ENCODE data around the gene PTPRT. TPM values are rescaled to one million over a fixed set of nuclear protein-coding genes. Genes with fewer than 3 reads are reported as not detected.

The PTPRT gene
- total RNA-seq, 2 donors from 2014 or later, result not detected

GRCh38 chr20:42524058-42524457, 665.6 kb downstream of the PTPRT start:
- no peak overlapping the region for H3K4me3 Mint-ChIP-seq
- H3K27ac Mint-ChIP-seq, result no peak overlapping the region
- H3K9me3 Mint-ChIP-seq, result peaks cover 8% of the 10 kb centered on the region
- no peaks in the 10 kb centered on the region for H3K4me1 Mint-ChIP-seq
- ATAC-seq (replicated peaks), result no peak
- no peaks in the 10 kb centered on the region for H3K27me3 Mint-ChIP-seq
- no peaks in the 10 kb centered on the region for H3K36me3 Mint-ChIP-seq (ENCODE audit: low read depth)

DNA sequence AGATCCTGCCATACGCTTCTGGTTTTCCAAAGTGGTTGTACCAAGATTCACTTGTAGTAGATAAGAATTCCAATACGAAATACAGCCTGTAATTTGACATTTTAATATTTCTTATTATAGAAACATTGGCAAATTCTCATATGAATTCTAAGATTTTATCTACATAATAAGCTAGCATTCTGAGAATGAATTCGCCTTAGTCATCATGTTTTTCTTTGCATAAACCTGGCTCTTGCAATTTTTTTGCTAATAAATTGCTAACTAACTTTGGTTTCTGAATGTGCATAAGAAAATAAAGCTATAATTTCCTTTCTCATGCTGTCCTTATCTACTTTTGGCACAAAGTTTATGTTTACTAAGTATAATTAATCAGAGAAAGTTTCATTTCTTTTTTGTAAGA, 673.0 kb downstream of the PTPRT start:
- Mint-ChIP-seq H3K4me1 (no peaks in the 10 kb centered on the region), H3K9me3 (no peaks in the 10 kb centered on the region), H3K4me3 (no peak overlapping the region), H3K36me3 (ENCODE audit: low read depth) (no peaks in the 10 kb centered on the region), H3K27me3 (no peaks in the 10 kb centered on the region), H3K27ac (no peak overlapping the region)
- ATAC-seq (replicated peaks), result no peak

DNA sequence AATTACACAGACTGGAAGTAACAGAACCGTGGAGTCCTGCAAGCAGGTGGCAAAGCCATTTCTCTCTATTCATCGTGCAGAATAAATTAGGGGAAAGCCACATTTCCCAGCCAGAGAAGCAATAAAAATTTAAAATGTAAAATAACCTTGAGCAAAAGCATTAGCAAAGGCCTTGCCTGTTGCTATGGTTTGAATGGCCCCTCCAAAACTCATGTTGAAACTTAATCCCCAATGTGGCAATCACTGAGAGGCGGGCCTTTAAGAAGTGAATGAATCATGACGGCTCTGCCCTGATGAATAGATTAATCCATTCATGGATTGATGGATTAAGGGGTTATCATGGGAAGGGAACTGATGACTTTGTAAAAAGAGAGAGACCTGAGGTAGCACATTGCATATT, 679.0 kb downstream of the PTPRT start:
- no peaks in the 10 kb centered on the region for H3K27me3 Mint-ChIP-seq
- H3K9me3 Mint-ChIP-seq, result peaks cover 3% of the 10 kb centered on the region
- no peak overlapping the region for H3K4me3 Mint-ChIP-seq
- H3K27ac Mint-ChIP-seq, result no peak overlapping the region
- ATAC-seq (replicated peaks), result no peak
- H3K4me1 Mint-ChIP-seq, result no peaks in the 10 kb centered on the region
- no peaks in the 10 kb centered on the region for H3K36me3 Mint-ChIP-seq (ENCODE audit: low read depth)

DNA sequence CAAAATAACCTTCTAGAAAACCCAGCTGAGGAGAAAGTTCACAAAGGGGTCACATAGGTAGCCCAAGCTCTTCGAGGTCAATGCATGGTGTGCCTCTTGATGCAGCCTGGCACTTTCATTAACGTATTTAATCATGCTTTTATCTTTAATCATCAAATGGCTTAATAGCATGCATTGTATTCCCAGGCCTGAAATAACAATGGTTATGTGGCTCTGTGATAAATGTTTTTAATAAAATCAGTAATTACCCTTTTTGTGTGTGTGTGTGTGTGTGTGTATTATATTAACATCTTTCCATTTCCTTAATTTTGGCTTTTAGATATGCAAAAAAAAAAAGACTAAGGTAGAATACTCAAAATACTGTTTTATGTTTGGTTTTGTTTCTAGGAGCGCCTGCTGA, 681.8 kb downstream of the PTPRT start:
- H3K9me3 Mint-ChIP-seq, result peaks cover 3% of the 10 kb centered on the region
- no peak overlapping the region for H3K4me3 Mint-ChIP-seq
- no peak overlapping the region for H3K27ac Mint-ChIP-seq
- no peaks in the 10 kb centered on the region for H3K27me3 Mint-ChIP-seq
- ATAC-seq (replicated peaks), result no peak
- no peaks in the 10 kb centered on the region for H3K4me1 Mint-ChIP-seq
- H3K36me3 Mint-ChIP-seq (ENCODE audit: low read depth), result no peaks in the 10 kb centered on the region

GRCh38 chr20:42506397-42506796, 683.3 kb downstream of the PTPRT start:
- Mint-ChIP-seq H3K4me3 (no peak overlapping the region), H3K4me1 (no peaks in the 10 kb centered on the region), H3K27me3 (no peaks in the 10 kb centered on the region), H3K9me3 (peaks cover 3% of the 10 kb centered on the region), H3K27ac (no peak overlapping the region), H3K36me3 (ENCODE audit: low read depth) (no peaks in the 10 kb centered on the region)
- no peak for ATAC-seq (replicated peaks)

- Mint-ChIP-seq H3K27me3 (no peaks in the 10 kb centered on the region), H3K4me3 (no peak overlapping the region), H3K27ac (no peak overlapping the region), H3K36me3 (ENCODE audit: low read depth) (no peaks in the 10 kb centered on the region), H3K4me1 (no peaks in the 10 kb centered on the region), H3K9me3 (peaks cover 6% of the 10 kb centered on the region)
- ATAC-seq (replicated peaks), result no peak
Measured at GRCh38 chr20:42502591-42502990, 687.1 kb downstream of the PTPRT start.

GRCh38 chr20:42496595-42496994, 693.1 kb downstream of the PTPRT start:
- no peak overlapping the region for H3K27ac Mint-ChIP-seq
- ATAC-seq (replicated peaks), result no peak
- H3K27me3 Mint-ChIP-seq, result no peaks in the 10 kb centered on the region
- H3K9me3 Mint-ChIP-seq, result peaks cover 14% of the 10 kb centered on the region
- no peaks in the 10 kb centered on the region for H3K36me3 Mint-ChIP-seq (ENCODE audit: low read depth)
- H3K4me3 Mint-ChIP-seq, result no peak overlapping the region
- no peaks in the 10 kb centered on the region for H3K4me1 Mint-ChIP-seq

GRCh38 chr20:42494290-42494689, 695.4 kb downstream of the PTPRT start:
- ATAC-seq (replicated peaks), result no peak
- Mint-ChIP-seq H3K27ac (no peak overlapping the region), H3K27me3 (no peaks in the 10 kb centered on the region), H3K4me1 (no peaks in the 10 kb centered on the region), H3K9me3 (peaks cover 14% of the 10 kb centered on the region), H3K4me3 (no peak overlapping the region), H3K36me3 (ENCODE audit: low read depth) (no peaks in the 10 kb centered on the region)

DNA sequence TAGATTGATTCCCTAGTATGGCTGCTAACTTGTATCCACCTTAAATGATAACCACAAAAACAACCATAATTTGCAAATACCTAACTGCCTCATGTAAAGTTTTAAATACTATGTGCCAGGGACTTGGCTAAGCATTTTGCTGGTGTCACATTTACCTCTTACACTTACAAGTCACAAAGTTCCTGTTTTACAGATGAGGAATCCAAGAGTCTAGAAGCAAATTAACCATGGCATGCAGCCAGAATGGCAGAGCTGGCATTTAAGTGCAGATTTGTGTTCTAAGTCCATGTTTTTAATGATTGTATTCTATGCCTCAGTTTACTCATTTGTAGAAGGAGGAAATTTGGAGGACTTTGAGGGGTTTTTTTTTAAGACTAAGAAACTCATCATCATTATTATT, 696.7 kb downstream of the PTPRT start:
- H3K4me3 Mint-ChIP-seq, result no peak overlapping the region
- peaks cover 9% of the 10 kb centered on the region for H3K9me3 Mint-ChIP-seq
- ATAC-seq (replicated peaks), result no peak
- H3K27ac Mint-ChIP-seq, result no peak overlapping the region
- no peaks in the 10 kb centered on the region for H3K36me3 Mint-ChIP-seq (ENCODE audit: low read depth)
- H3K27me3 Mint-ChIP-seq, result no peaks in the 10 kb centered on the region
- H3K4me1 Mint-ChIP-seq, result no peaks in the 10 kb centered on the region

GRCh38 chr20:42492290-42492689, 697.4 kb downstream of the PTPRT start:
- ATAC-seq (replicated peaks), result no peak
- no peaks in the 10 kb centered on the region for H3K27me3 Mint-ChIP-seq
- peaks cover 9% of the 10 kb centered on the region for H3K9me3 Mint-ChIP-seq
- H3K4me3 Mint-ChIP-seq, result no peak overlapping the region
- no peaks in the 10 kb centered on the region for H3K4me1 Mint-ChIP-seq
- H3K27ac Mint-ChIP-seq, result no peak overlapping the region
- no peaks in the 10 kb centered on the region for H3K36me3 Mint-ChIP-seq (ENCODE audit: low read depth)

DNA sequence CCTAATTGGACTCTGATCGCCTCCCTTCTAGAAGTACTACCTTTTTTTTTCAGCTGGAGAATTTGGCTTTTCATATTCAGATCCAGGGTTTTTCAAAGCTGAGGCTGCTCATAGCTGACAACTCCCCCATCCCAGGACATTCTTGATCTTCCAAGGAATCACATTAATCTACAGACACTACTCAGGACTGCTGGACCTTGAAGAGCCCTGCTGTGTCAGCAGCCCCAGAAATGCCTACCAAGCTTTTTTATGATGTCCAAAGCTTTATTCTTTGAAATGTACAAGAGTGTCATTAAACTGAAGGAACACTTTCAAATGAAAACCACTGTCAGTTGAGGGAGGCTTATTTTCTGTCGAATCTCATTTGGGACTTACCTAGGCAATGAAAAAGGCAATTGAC, 704.1 kb downstream of the PTPRT start:
- Mint-ChIP-seq H3K27me3 (no peaks in the 10 kb centered on the region), H3K4me3 (no peak overlapping the region), H3K9me3 (peaks cover 6% of the 10 kb centered on the region), H3K4me1 (no peaks in the 10 kb centered on the region), H3K36me3 (ENCODE audit: low read depth) (no peaks in the 10 kb centered on the region), H3K27ac (no peak overlapping the region)
- ATAC-seq (replicated peaks), result no peak

DNA sequence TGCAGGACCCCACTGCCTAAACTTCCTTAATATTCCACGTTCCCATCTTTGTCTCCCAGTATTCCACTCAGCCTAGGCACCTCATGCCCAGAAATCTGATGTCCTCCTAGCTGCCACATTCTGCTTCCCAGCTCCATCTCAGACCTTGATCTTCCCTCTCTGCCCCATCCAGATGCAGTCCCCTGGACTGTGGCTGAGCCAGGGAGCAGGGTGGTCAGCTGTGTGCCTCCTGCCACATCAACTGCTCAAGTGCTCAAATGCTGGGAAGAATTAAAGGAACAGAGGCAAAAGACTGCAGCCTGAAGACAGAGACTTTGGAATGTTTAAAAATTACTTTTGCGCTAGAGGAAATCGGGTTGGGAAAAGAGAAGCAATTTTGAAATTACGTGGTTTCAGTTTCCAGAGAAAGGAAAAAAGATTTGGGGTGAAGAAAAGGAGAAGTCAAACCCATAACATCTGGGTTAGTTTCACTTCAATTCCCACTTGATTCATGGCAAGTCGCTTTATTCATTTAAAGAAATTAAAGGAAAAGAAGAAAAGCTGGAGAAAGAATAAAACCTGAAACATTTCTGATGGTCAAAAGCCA, 704.8 kb downstream of the PTPRT start:
- Mint-ChIP-seq H3K27ac (no peak overlapping the region), H3K27me3 (no peaks in the 10 kb centered on the region), H3K36me3 (ENCODE audit: low read depth) (no peaks in the 10 kb centered on the region), H3K4me3 (no peak overlapping the region), H3K4me1 (no peaks in the 10 kb centered on the region), H3K9me3 (peaks cover 6% of the 10 kb centered on the region)
- no peak for ATAC-seq (replicated peaks)

GRCh38 chr20:42484335-42484734, 705.4 kb downstream of the PTPRT start:
- H3K27me3 Mint-ChIP-seq, result no peaks in the 10 kb centered on the region
- ATAC-seq (replicated peaks), result no peak
- H3K27ac Mint-ChIP-seq, result no peak overlapping the region
- no peaks in the 10 kb centered on the region for H3K36me3 Mint-ChIP-seq (ENCODE audit: low read depth)
- peaks cover 6% of the 10 kb centered on the region for H3K9me3 Mint-ChIP-seq
- no peak overlapping the region for H3K4me3 Mint-ChIP-seq
- H3K4me1 Mint-ChIP-seq, result no peaks in the 10 kb centered on the region

- ATAC-seq (replicated peaks), result no peak
- peaks cover 6% of the 10 kb centered on the region for H3K9me3 Mint-ChIP-seq
- H3K36me3 Mint-ChIP-seq (ENCODE audit: low read depth), result no peaks in the 10 kb centered on the region
- H3K27ac Mint-ChIP-seq, result no peak overlapping the region
- H3K4me3 Mint-ChIP-seq, result no peak overlapping the region
- no peaks in the 10 kb centered on the region for H3K4me1 Mint-ChIP-seq
- no peaks in the 10 kb centered on the region for H3K27me3 Mint-ChIP-seq
Measured at GRCh38 chr20:42483730-42484303, 705.9 kb downstream of the PTPRT start.

DNA sequence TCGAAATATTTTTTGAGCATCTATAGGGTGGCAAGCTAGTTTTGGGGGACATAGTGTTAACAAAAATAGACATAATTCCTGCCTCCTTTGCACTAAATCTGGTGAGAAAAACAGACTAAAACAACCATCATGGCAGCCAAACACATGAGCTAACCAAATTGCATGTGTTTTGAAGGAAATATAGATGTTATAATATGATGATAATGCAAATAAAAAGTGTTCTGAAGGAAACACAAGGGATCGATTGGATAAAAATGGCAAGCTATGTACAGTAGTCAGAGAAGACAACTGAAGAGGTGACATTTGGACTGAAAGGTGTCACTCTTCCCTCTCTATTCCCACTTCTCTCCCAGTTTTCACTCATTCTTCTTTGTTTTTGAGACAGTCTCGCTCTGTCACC, 706.9 kb downstream of the PTPRT start:
- ATAC-seq (replicated peaks), result no peak
- Mint-ChIP-seq H3K4me3 (no peak overlapping the region), H3K4me1 (no peaks in the 10 kb centered on the region)

GRCh38 chr20:42475773-42476172, 713.9 kb downstream of the PTPRT start:
- H3K36me3 Mint-ChIP-seq (ENCODE audit: low read depth), result no peaks in the 10 kb centered on the region
- H3K4me3 Mint-ChIP-seq, result no peak overlapping the region
- no peak overlapping the region for H3K27ac Mint-ChIP-seq
- H3K4me1 Mint-ChIP-seq, result no peaks in the 10 kb centered on the region
- peaks cover 4% of the 10 kb centered on the region for H3K9me3 Mint-ChIP-seq
- no peaks in the 10 kb centered on the region for H3K27me3 Mint-ChIP-seq
- ATAC-seq (replicated peaks), result no peak

More for the DNA sequence above, 706.9 kb downstream of the PTPRT start:
- no peaks in the 10 kb centered on the region for H3K27me3 Mint-ChIP-seq
- H3K9me3 Mint-ChIP-seq, result peaks cover 6% of the 10 kb centered on the region
- no peaks in the 10 kb centered on the region for H3K36me3 Mint-ChIP-seq (ENCODE audit: low read depth)
- no peak overlapping the region for H3K27ac Mint-ChIP-seq
